HepG2 (cell line): Measurements from ENCODE around the gene NSF. TPM values are rescaled to one million over a fixed set of nuclear protein-coding genes. Genes with fewer than 3 reads are reported as not detected.

Experiments
- AHR ChIP-seq: IDR thresholded peaks from 2 replicates; pipeline ENCODE4 v1.6.1; 2018; ENCODE audit warnings: missing genetic modification reagents, missing compliant biosample characterization
- ETV6 ChIP-seq: sonication (generic); formaldehyde crosslinking; conservative IDR thresholded peaks from 2 replicates; pipeline ENCODE4 v1.4.0; 2020; ENCODE audit warnings: missing genetic modification reagents
- GLI4 ChIP-seq: sonication (generic); formaldehyde crosslinking; IDR thresholded peaks from 2 replicates; pipeline ENCODE4 v1.5.1; 2020; ENCODE audit warnings: missing genetic modification reagents, mild to moderate bottlenecking, moderate library complexity, borderline replicate concordance
- IRX3 ChIP-seq: sonication (generic); formaldehyde crosslinking; IDR thresholded peaks from 2 replicates; pipeline ENCODE4 v1.8.1; 2023; ENCODE audit warnings: mild to moderate bottlenecking, low read depth, missing genetic modification reagents, borderline replicate concordance
- KAT7 ChIP-seq: IDR thresholded peaks from 2 replicates; pipeline ENCODE4 v1.6.1; 2018; ENCODE audit warnings: borderline replicate concordance, missing compliant biosample characterization
- MBNL3 ChIP-seq: fragments of 250-450 bp; sonication (Bioruptor Pico); conservative IDR thresholded peaks from 2 replicates; pipeline ENCODE4 v1.8.0; 2022; ENCODE audit warnings: mild to moderate bottlenecking, inconsistent platforms
- SYNCRIP ChIP-seq: fragments of 200-400 bp; formaldehyde crosslinking; IDR thresholded peaks from 2 replicates; pipeline ENCODE4 v1.6.1; 2018; ENCODE audit warnings: mild to moderate bottlenecking, low read depth, low read length; ENCODE audit not compliant: insufficient read depth
- ZBTB46 ChIP-seq: sonication (generic); formaldehyde crosslinking; IDR thresholded peaks from 2 replicates; pipeline ENCODE4 v1.4.0; 2020; ENCODE audit warnings: mild to moderate bottlenecking, missing genetic modification reagents, borderline replicate concordance
- ZBTB8A ChIP-seq: sonication (generic); formaldehyde crosslinking; IDR thresholded peaks from 2 replicates; pipeline ENCODE4 v1.4.0; 2020; ENCODE audit warnings: mild to moderate bottlenecking, low read depth, missing genetic modification reagents, borderline replicate concordance
- ZNF616 ChIP-seq: sonication (generic); formaldehyde crosslinking; IDR thresholded peaks from 2 replicates; pipeline ENCODE4 v1.5.0; 2020; ENCODE audit warnings: low read depth, mild to moderate bottlenecking, missing genetic modification reagents
- ZNF747 ChIP-seq: sonication (generic); formaldehyde crosslinking; IDR thresholded peaks from 2 replicates; pipeline ENCODE4 v1.8.1; 2023; ENCODE audit warnings: missing genetic modification reagents, mild to moderate bottlenecking, borderline replicate concordance
- ZNF777 ChIP-seq: sonication (generic); formaldehyde crosslinking; IDR thresholded peaks from 2 replicates; pipeline ENCODE4 v1.4.0; 2020; ENCODE audit warnings: missing genetic modification reagents
- ZSCAN22 ChIP-seq: sonication (generic); formaldehyde crosslinking; IDR thresholded peaks from 2 replicates; pipeline ENCODE4 v1.4.0; 2020; ENCODE audit warnings: mild to moderate bottlenecking, missing genetic modification reagents
- polyA plus RNA-seq, 8 experiments: library from polyadenylated mRNA; depleted of rRNA in 3 of 8; stranded (reverse) in 7 of 8; unstranded in 1 of 8; fragments of >200 nt; fragmentation: Illumina TruSeq in 4 of 8; extraction: Trizol in 4 of 8; gene quantifications; 2 replicates each; pipeline versions ENCODE4 v1.2.1 to v1.2.3, GENCODE V29; 2011 to 2016; ENCODE audit warnings: low read depth in 4 of 8, missing spikeins in 1 of 8, mixed read lengths in 1 of 8; ENCODE audit not compliant: insufficient read depth in 1 of 8
- total RNA-seq, 5 experiments: library from RNA; depleted of rRNA; stranded (reverse); fragments of >200 nt; fragmentation: Illumina TruSeq; extraction: Trizol; gene quantifications; 2 replicates each; pipeline ENCODE4 v1.2.3, GENCODE V29; 2016; ENCODE audit warnings: low read depth in 1 of 5

The NSF gene
- total and polyA plus RNA-seq, 2 of the 13 experiments (the other 11 are each of a cell fraction or from before 2014, with no cell fraction given): 21.9 to 37.8 TPM

- TF ChIP-seq ZBTB46 (CRISPR knock-in tag) (no peak), ZSCAN22 (CRISPR knock-in tag) (no peak), ETV6 (CRISPR knock-in tag) (no peak), IRX3 (CRISPR knock-in tag) (no peak), KAT7 (CRISPR knock-in tag) (no peak), ZNF747 (CRISPR knock-in tag) (no peak), AHR (CRISPR knock-in tag) (no peak), ZNF777 (CRISPR knock-in tag) (no peak), ZBTB8A (CRISPR knock-in tag) (no peak), ZNF616 (CRISPR knock-in tag) (no peak), GLI4 (CRISPR knock-in tag) (no peak), MBNL3 (no peak), SYNCRIP (no peak)
Observed at GRCh38 chr17:46780003-46780373, 189.5 kb downstream of the NSF start (continued).
